Measurements from ENCODE around the gene FANCC.

Gene FANCC

DNA sequence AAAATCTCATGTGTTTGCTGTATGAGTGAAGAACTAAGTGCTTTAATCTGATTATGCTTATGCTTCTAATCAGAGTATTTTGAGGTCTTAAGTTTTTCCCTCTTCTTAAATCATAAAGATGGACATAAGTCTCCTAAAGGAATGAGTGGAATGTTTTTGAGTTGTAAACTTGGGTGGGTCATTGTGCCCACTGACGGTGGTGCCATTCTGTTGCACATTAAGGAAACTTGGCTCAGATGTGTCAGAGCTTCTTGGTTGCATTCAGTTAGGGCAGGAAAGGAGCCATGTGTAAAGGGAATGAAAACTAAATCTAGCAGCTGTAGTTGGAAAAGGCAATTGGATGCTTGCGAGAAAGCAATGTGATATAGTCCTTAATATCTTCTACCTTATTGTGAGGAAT lies 256.6 kb downstream of the FANCC start:
- TF ChIP-seq ZBTB7A (IDR thresholded peaks at IDR 0.05; ENCODE audit: low read depth) (no peak), EGR1 (IDR thresholded peaks at IDR 0.05) (no peak), FOXM1 (IDR thresholded peaks at IDR 0.05; ENCODE audit: borderline replicate concordance, low read depth) (no peak), CEBPB (IDR thresholded peaks at IDR 0.05) (no peak), TCF12 (IDR thresholded peaks at IDR 0.05; ENCODE audit: low read depth) (no peak)

DNA sequence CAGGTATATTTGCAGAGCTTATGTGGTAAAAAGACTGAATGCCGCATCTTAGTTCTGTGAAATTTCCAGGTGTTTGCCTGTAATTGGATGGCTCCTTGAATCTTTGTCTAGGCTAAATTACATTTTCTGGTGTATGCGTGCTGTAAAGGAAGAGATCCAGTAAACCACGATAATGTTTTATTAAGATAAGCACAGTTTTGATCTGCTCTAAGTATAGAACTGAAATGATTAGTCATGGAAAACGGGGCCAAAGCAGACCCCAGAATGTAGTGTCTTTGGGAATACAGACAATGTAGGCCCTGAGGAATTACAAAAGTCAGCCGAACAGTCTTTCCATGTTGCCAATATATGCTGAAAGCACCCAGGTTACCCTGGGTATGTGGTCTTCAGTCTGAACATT lies 257.3 kb downstream of the FANCC start:
- TF ChIP-seq TEAD4 (IDR thresholded peaks at IDR 0.05) (no peak), ZBTB7A (IDR thresholded peaks at IDR 0.05; ENCODE audit: low read depth) (no peak), YY1 (IDR thresholded peaks at IDR 0.05; ENCODE audit: low read depth) (no peak), NFIC (IDR thresholded peaks at IDR 0.05) (no peak), EGR1 (IDR thresholded peaks at IDR 0.05) (no peak), EP300 (IDR thresholded peaks at IDR 0.05; ENCODE audit: borderline replicate concordance) (no peak), TAF1 (IDR thresholded peaks at IDR 0.05; ENCODE audit: low read depth) (no peak), TCF12 (IDR thresholded peaks at IDR 0.05; ENCODE audit: low read depth) (no peak), FOXM1 (IDR thresholded peaks at IDR 0.05; ENCODE audit: borderline replicate concordance, low read depth) (no peak), CREB1 (IDR thresholded peaks at IDR 0.05; ENCODE audit: low read depth) (no peak)
- TF ChIP-seq, protein P1, sequence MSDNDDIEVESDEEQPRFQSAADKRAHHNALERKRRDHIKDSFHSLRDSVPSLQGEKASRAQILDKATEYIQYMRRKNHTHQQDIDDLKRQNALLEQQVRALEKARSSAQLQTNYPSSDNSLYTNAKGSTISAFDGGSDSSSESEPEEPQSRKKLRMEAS (IDR thresholded peaks at IDR 0.05): no peak
- TF ChIP-seq, protein P2, sequence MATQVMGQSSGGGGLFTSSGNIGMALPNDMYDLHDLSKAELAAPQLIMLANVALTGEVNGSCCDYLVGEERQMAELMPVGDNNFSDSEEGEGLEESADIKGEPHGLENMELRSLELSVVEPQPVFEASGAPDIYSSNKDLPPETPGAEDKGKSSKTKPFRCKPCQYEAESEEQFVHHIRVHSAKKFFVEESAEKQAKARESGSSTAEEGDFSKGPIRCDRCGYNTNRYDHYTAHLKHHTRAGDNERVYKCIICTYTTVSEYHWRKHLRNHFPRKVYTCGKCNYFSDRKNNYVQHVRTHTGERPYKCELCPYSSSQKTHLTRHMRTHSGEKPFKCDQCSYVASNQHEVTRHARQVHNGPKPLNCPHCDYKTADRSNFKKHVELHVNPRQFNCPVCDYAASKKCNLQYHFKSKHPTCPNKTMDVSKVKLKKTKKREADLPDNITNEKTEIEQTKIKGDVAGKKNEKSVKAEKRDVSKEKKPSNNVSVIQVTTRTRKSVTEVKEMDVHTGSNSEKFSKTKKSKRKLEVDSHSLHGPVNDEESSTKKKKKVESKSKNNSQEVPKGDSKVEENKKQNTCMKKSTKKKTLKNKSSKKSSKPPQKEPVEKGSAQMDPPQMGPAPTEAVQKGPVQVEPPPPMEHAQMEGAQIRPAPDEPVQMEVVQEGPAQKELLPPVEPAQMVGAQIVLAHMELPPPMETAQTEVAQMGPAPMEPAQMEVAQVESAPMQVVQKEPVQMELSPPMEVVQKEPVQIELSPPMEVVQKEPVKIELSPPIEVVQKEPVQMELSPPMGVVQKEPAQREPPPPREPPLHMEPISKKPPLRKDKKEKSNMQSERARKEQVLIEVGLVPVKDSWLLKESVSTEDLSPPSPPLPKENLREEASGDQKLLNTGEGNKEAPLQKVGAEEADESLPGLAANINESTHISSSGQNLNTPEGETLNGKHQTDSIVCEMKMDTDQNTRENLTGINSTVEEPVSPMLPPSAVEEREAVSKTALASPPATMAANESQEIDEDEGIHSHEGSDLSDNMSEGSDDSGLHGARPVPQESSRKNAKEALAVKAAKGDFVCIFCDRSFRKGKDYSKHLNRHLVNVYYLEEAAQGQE (IDR thresholded peaks at IDR 0.05; ENCODE audit: low read depth): no peak

DNA sequence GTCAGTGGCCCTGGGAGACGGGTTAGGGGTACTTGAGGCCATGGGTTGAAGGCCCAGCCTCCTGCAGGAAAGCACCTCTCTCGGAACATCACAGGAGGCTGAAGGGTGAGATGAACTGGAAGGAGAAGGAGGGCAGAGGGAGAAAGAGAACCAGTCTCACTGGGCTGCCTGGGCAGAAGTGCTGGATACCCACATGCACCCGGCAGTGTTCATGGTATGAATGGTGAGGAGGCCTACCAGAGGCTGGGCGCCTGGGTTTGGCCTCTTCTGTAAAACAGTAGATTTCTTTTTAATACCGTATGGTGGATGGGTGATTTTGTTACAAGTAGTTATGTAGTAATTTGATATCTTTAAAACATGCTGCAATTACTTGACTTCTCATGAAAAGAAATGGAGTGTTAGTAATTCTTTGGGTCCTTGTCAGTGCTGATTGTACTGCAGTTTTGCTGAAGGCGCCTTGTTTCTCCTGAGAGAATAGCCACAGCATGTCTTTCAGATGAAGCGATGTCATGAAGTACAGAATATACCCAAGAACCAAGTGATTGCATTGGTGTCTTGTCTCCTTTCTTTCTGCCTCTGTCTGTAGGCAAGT lies 258.6 kb downstream of the FANCC start:
- TF ChIP-seq YY1 (IDR thresholded peaks at IDR 0.05; ENCODE audit: low read depth) (no peak), EGR1 (IDR thresholded peaks at IDR 0.05) (no peak), TEAD4 (IDR thresholded peaks at IDR 0.05) (no peak), NFIC (IDR thresholded peaks at IDR 0.05) (no peak), TAF1 (IDR thresholded peaks at IDR 0.05; ENCODE audit: low read depth) (no peak), RAD21 (IDR thresholded peaks at IDR 0.05; ENCODE audit: low read depth) (no peak), ZBTB7A (IDR thresholded peaks at IDR 0.05; ENCODE audit: low read depth) (no peak), CREB1 (IDR thresholded peaks at IDR 0.05; ENCODE audit: low read depth) (no peak), TCF12 (IDR thresholded peaks at IDR 0.05; ENCODE audit: low read depth) (no peak), CEBPB (IDR thresholded peaks at IDR 0.05) (no peak), FOXM1 (IDR thresholded peaks at IDR 0.05; ENCODE audit: borderline replicate concordance, low read depth) (no peak), EP300 (IDR thresholded peaks at IDR 0.05; ENCODE audit: borderline replicate concordance) (no peak)
- TF ChIP-seq, protein P1 (IDR thresholded peaks at IDR 0.05): no peak
- TF ChIP-seq, protein P2 (IDR thresholded peaks at IDR 0.05; ENCODE audit: low read depth): no peak
- TF ChIP-seq, protein P3, sequence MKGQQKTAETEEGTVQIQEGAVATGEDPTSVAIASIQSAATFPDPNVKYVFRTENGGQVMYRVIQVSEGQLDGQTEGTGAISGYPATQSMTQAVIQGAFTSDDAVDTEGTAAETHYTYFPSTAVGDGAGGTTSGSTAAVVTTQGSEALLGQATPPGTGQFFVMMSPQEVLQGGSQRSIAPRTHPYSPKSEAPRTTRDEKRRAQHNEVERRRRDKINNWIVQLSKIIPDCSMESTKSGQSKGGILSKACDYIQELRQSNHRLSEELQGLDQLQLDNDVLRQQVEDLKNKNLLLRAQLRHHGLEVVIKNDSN (IDR thresholded peaks at IDR 0.05): no peak

DNA sequence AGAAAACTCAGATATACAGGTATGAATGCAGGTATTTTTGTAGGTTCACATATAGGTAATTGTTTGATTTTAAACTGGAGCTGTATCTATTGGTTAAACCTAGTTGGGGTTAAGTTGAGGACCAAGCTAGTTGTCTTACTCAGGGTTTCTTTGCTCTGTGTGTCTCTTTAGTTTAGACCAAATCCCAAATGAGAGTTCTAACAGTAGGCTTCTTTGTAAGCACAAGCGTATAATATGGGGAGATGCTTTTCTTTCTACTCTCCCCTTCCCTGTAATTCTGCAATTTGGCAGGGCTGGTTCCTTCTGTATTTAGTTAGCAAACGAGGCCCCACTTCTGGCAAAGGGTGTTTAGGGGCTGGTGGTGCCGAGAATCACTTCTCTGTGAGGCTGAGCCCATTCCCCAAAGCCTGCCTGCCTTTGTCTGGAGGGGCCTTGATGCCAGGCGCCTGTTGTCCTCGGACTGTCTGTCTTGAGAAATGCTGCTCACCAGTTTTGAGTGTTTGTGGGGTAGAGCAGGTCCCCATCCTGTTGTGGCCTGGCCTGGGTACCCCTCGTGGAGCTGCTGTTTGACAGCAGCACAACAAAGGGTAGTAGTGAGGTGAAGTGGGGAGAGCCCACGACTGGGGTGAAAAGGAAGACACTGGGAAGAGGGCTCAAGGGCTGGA lies 259.3 kb downstream of the FANCC start:
- TF ChIP-seq, protein P1 (IDR thresholded peaks at IDR 0.05): no peak
- no peak for TF ChIP-seq CREB1 (IDR thresholded peaks at IDR 0.05; ENCODE audit: low read depth)
- no peak for TF ChIP-seq FOXM1 (IDR thresholded peaks at IDR 0.05; ENCODE audit: borderline replicate concordance, low read depth)
- no peak for TF ChIP-seq TCF12 (IDR thresholded peaks at IDR 0.05; ENCODE audit: low read depth)
- no peak for TF ChIP-seq RAD21 (IDR thresholded peaks at IDR 0.05; ENCODE audit: low read depth)
- no peak for TF ChIP-seq NFIC (IDR thresholded peaks at IDR 0.05)
- TF ChIP-seq TEAD4 (IDR thresholded peaks at IDR 0.05): no peak
- TF ChIP-seq, protein P2 (IDR thresholded peaks at IDR 0.05; ENCODE audit: low read depth): no peak
- no peak for TF ChIP-seq CEBPB (IDR thresholded peaks at IDR 0.05)
- TF ChIP-seq EGR1 (IDR thresholded peaks at IDR 0.05): no peak
- TF ChIP-seq EP300 (IDR thresholded peaks at IDR 0.05; ENCODE audit: borderline replicate concordance): no peak
- no peak for TF ChIP-seq ZBTB7A (IDR thresholded peaks at IDR 0.05; ENCODE audit: low read depth)
- TF ChIP-seq, protein P3 (IDR thresholded peaks at IDR 0.05): no peak
- TF ChIP-seq TAF1 (IDR thresholded peaks at IDR 0.05; ENCODE audit: low read depth): no peak
- no peak for TF ChIP-seq YY1 (IDR thresholded peaks at IDR 0.05; ENCODE audit: low read depth)

Measured in Ishikawa (cell line).